ENCODE data around the gene SYS1.
"Not testable (repeated sequence)": the region's sequence is repeated elsewhere in the genome, so short reads cannot be mapped to it uniquely, and the experiment has no call there.

SYS1 gene

DNA sequence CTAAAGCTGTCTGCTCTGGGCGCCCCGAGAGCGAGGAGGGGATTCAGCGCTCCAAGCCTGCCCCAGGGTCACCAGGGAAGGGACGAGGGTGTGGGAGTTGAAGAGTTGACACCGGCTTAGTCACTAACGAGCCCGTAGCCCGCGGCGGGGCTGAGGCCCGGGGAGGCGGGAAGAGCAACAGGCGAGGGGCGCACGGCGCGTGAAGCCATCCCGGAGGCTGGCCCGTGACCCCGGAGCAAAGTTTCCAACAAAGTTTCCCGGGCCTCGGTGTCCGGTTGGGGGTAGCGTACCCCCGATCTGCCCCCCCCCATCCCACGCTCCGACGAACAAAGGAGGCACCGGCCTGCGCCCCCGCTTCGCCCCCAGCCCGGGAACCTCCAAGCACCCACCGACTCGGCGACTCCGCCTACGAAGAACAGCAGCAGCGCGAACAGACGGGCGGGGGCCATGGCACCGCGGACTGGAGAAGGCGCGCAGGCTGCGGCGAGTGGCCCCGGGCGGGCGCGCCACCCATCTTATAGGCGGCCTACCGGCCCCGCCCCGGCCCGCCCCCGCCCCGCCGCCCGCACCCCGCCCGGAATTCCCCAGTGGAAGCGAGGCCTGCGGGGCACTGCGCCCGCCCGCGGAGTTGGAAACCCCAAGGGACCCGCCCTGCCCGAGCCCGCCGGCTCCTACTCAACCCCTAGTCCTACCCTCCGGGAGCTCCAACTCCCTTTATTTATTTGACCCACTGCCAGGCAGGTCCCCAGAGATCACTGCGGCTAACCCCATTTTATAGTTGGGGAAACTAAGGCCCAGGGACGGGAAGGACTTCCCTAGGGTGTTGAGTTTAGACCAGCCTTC is 14.8 kb upstream of the SYS1 start, which contains the start of gene SDC4:
Gene SDC4, minus strand, starts transcription at position 489 of the 843 bp plus-strand sequence. Its CDS starts 40 bp downstream, at position 449.
- TF ChIP-seq Cebpa-rat (IDR thresholded peaks at IDR 0.05) = no peak
- Histone ChIP-seq H3K27ac (peak within 1 kb of the TSS in 10 of 11 experiments; percentile 20 to 65 (median 54); a peak in 18 of 22 replicates), H3K4me2 (peak within 1 kb of the TSS; percentile 88 to 97 (median 96)), H3K27me3 (peaks cover 0 to 24% (median 17%) of the 10 kb centered on the region in 11 experiments; a peak in 16 of 22 replicates), H3K36me3 (no peaks in the 10 kb centered on the region), H3K9me3 (replicated peaks in 1 of 11) (no peaks in the 10 kb centered on the region), H3K9ac (peak within 1 kb of the TSS; percentile 51 to 76 (median 71); a peak in 21 of 22 replicates), H3K4me1 (peaks cover 47 to 54% (median 50%) of the 10 kb centered on the region in 10 experiments), H3K4me3 (peak within 1 kb of the TSS; percentile 54 to 72 (median 62)), H4K20me1 (peaks cover 0 to 15% (median 0%) of the 10 kb centered on the region in 11 experiments; a peak in 6 of 22 replicates)

DNA sequence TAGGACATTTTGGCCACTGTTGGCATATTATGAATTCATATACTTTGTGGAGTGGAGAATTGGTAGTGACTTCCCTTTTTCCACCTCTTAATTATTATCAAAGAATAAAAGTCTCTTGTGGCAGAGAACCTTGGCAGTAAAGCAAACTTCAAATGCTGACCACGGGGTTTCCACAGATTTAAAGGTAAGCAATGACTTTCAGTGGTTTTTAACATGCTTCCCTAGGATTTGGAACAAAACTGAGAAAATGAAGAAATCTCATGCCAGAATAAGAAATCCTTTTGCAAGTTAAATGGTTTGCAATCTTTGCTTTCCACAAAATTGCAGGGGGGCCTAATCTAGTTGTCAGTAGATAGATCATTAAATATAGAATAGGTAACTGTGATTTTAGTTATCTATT is 12.7 kb upstream of the SYS1 start:
- Histone ChIP-seq H3K27me3 (peaks cover 0 to 24% (median 17%) of the 10 kb centered on the region in 11 experiments; a peak in 16 of 22 replicates), H4K20me1 (peaks cover 0 to 15% (median 0%) of the 10 kb centered on the region in 11 experiments; a peak in 6 of 22 replicates), H3K4me3 (no peak overlapping the region), H3K36me3 (no peaks in the 10 kb centered on the region), H3K4me1 (peaks cover 30 to 39% (median 33%) of the 10 kb centered on the region in 10 experiments), H3K9me3 (replicated peaks in 1 of 11) (no peaks in the 10 kb centered on the region), H3K9ac (no peak overlapping the region), H3K27ac (no peak overlapping the region), H3K4me2 (no peak overlapping the region)
- no peak for TF ChIP-seq Cebpa-rat (IDR thresholded peaks at IDR 0.05)

DNA sequence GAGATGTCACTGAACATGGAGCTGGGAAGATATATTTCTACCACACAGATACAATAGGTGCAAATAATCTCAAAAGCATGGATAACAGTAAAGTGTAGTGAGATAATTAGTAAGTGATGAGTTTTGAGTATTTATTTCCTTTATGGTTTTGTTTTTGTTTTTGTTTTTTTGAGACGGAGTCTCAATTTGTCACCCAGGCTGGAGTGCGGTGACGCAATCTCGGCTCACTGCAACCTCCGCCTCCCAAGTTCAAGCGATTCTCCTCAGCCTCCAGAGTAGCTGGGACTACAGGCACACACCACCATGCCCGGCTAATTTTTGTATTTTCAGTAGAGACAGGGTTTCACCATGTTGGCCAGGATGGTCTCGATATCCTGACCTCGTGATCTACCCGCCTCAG is 12.2 kb upstream of the SYS1 start:
- not testable (repeated sequence) for H3K9ac ChIP-seq

DNA sequence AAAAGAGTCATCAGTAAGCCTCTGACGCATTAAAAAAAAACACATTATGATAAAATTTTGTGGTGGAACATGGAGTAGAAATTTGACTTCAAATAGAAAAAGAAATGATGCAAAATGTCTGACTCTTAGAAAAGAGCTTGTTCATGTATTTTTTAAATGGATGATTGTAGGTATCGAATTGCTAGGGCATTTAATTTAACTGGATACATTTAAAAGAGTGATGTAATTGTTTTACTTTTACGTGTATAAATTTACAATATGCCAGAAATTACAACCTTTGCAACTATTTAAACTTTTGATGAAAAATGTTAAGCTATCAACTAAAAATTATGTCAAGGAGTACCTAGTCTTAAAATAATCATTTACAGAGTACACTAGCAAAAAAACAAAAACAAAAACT is 10.2 kb upstream of the SYS1 start:
- no peak overlapping the region for H3K9ac ChIP-seq
- TF ChIP-seq Cebpa-rat (IDR thresholded peaks at IDR 0.05) = no peak
- no peaks in the 10 kb centered on the region for H3K36me3 ChIP-seq
- no peak overlapping the region for H3K27ac ChIP-seq
- peaks cover 7 to 26% (median 15%) of the 10 kb centered on the region in 10 experiments for H3K4me1 ChIP-seq
- H3K27me3 ChIP-seq = peaks cover 0 to 4% (median 3%) of the 10 kb centered on the region in 11 experiments; a peak in 9 of 22 replicates
- H4K20me1 ChIP-seq = no peaks in the 10 kb centered on the region
- H3K4me2 ChIP-seq = no peak overlapping the region
- no peak overlapping the region for H3K4me3 ChIP-seq
- no peaks in the 10 kb centered on the region for H3K9me3 ChIP-seq (replicated peaks in 1 of 11)

More for the DNA sequence above, 12.2 kb upstream of the SYS1 start:
- not testable (repeated sequence) for H3K36me3 ChIP-seq; H3K9me3 ChIP-seq (replicated peaks in 1 of 11); H3K4me2 ChIP-seq; H3K4me3 ChIP-seq; H3K27ac ChIP-seq
- Histone ChIP-seq H3K4me1 (peaks cover 27 to 39% (median 30%) of the 10 kb centered on the region in 10 experiments), H4K20me1 (peaks cover 0 to 15% (median 0%) of the 10 kb centered on the region in 11 experiments; a peak in 6 of 22 replicates), H3K27me3 (peaks cover 0 to 21% (median 17%) of the 10 kb centered on the region in 11 experiments; a peak in 16 of 22 replicates)

DNA sequence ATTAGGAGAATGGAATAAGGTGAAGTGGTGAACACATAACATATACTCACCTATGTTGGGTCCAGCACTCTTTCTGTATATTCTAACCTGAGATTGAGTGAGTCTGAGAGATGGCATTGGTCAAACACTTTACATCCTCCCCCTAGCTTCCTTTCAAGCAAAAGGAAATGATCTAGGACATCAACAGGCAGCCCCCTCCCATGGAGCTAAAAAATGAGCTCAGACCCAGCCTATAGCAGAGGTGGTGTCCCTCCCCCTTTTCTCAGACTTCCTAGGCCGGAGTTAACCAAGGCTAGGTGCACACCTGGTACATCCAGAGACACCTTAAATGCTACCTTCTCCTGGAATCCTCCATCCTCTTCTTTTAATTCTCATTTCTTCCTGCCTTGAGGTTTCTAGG is 9.2 kb upstream of the SYS1 start:
- Histone ChIP-seq H3K4me1 (peaks cover 9 to 31% (median 19%) of the 10 kb centered on the region in 10 experiments; a peak in 18 of 20 replicates), H3K4me2 (no peak overlapping the region), H3K27me3 (no peaks in the 10 kb centered on the region), H3K27ac (no peak overlapping the region), H3K4me3 (no peak overlapping the region), H4K20me1 (no peaks in the 10 kb centered on the region), H3K9me3 (replicated peaks in 1 of 11) (no peaks in the 10 kb centered on the region), H3K36me3 (no peaks in the 10 kb centered on the region), H3K9ac (no peak overlapping the region)
- TF ChIP-seq Cebpa-rat (IDR thresholded peaks at IDR 0.05) = no peak

DNA sequence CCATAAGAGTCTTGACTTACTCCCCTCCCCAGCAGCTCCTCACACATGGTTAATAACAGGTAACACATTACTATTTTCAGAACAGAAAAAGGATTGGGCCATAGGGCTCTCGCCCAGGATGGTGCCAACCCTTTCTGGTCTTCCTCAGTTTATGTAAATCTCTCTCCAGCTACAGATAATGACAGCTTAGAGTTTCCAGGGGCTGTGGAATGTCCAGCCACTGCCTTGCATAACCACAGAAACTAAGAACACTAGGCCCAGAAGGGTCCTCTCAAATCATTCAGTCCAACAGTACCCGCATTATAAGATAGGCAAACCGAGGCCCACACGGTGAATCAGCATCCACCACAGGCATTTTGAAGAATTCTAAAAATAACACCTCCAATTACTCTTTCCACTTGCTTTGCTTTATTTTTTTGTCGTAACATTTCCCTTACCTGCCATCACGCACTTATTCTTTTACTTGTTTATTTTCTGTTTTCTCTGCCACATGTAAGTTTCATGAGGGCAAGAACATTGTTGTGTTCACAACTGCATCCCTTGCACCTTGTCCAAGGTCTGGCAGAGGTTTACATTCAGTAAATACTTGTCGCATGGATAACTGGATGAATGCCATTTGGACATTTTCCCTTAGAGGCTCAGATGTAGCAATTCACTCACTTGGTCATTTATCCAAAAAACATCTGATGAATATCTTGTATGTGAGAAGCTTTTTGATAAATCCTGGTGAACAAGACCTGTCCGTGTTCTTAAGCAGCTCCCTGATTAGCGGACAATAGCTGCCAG is 8.3 kb upstream of the SYS1 start:
- Histone ChIP-seq H3K4me1 (peaks cover 10 to 40% (median 26%) of the 10 kb centered on the region in 10 experiments; a peak in 18 of 20 replicates), H3K27me3 (no peaks in the 10 kb centered on the region), H3K9me3 (replicated peaks in 1 of 11) (no peaks in the 10 kb centered on the region), H3K4me3 (no peak overlapping the region), H3K27ac (no peak overlapping the region), H3K9ac (no peak overlapping the region), H4K20me1 (no peaks in the 10 kb centered on the region), H3K4me2 (peak overlapping the region in 7 of 11 experiments; percentile 6 to 60 (median 44); a peak in 11 of 22 replicates), H3K36me3 (no peaks in the 10 kb centered on the region)
- TF ChIP-seq Cebpa-rat (IDR thresholded peaks at IDR 0.05) = no peak

DNA sequence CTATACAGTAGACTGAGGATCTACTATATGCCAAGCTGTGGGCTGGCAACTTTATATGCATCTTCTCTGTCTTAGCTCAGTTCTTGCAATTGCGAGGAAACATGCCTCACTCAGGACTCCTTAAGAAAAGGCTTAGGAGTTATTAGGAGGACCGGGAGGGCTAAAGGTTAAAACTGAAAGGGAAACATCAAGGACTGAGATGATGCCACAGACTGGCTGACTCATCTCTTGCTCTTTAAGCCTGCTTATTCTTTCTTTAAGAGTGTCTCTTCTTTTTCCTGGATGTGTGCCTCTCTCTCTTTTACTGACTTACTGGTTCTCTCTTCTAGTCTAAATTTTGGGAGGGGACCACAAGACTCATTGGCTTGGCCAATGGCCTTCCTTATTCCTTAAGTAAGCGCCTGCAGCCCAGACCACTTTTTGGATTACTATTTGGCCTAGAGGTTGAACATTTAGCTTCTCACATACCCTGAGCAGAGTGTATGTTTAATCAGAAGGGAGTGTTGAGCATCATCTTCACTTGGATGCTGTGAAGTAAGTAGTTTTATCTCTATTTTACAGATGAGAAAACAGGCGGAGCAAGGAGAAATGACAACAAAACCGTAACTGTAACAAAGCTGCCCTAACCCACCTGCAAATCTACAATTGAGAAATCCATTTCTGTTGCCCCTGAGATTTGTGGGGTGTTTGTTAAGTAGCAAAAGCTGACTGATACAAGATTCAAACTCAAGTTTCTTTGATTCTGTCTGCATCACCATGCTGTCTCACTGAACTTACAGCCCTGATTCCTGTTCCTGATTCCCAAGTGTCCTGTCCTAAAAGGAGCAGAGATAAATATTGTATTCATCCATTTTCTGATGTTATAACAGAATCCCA is 7.5 kb upstream of the SYS1 start:
- no peaks in the 10 kb centered on the region for H3K9me3 ChIP-seq (replicated peaks in 1 of 11)
- peaks cover 12 to 48% (median 34%) of the 10 kb centered on the region in 10 experiments; a peak in 19 of 20 replicates for H3K4me1 ChIP-seq
- no peak overlapping the region for H3K9ac ChIP-seq
- H4K20me1 ChIP-seq = no peaks in the 10 kb centered on the region
- peak overlapping the region in 1 of 11 experiments; percentile 40; a peak in 1 of 22 replicates for H3K27ac ChIP-seq
- peak overlapping the region in 7 of 11 experiments; percentile 6 to 60 (median 44); a peak in 13 of 22 replicates for H3K4me2 ChIP-seq
- no peaks in the 10 kb centered on the region for H3K27me3 ChIP-seq
- H3K4me3 ChIP-seq = no peak overlapping the region
- no peaks in the 10 kb centered on the region for H3K36me3 ChIP-seq
- TF ChIP-seq Cebpa-rat (IDR thresholded peaks at IDR 0.05) = no peak
